Stimulated activated CD4-positive, alpha-beta T cell treated with anti-CD3 and anti-CD28 coated beads, TNF-alpha, amount 100 ng/mL, for 24 hours (primary cell): ENCODE results near the gene EFNA3.

Experiments
- DNase-seq, 3 experiments: peaks; one replicate each; pipeline ENCODE4 v3.0.0-alpha.2; 2020; ENCODE audit warnings: low read depth in 3 of 3

The EFNA3 gene

GRCh38 chr1:155066777-155067176, 11.9 kb upstream of the EFNA3 start:
- no peak for DNase-seq

GRCh38 chr1:155068599-155068998, 10.0 kb upstream of the EFNA3 start:
- DNase-seq = no peak

GRCh38 chr1:155069551-155070157, 9.0 kb upstream of the EFNA3 start:
- DNase-seq = no peak

GRCh38 chr1:155070158-155070621, 8.4 kb upstream of the EFNA3 start:
- no peak for DNase-seq

- DNase-seq = peak; percentile 54 to 76 (median 59)
Observed at GRCh38 chr1:155070721-155071569, 7.7 kb upstream of the EFNA3 start.

GRCh38 chr1:155071701-155072100, 6.9 kb upstream of the EFNA3 start:
- DNase-seq = no peak

- DNase-seq = no peak
Observed at GRCh38 chr1:155072531-155073289, 5.9 kb upstream of the EFNA3 start.

GRCh38 chr1:155073377-155074242, 5.0 kb upstream of the EFNA3 start:
- no peak for DNase-seq

- no peak for DNase-seq
Observed at GRCh38 chr1:155075535-155075934, 3.1 kb upstream of the EFNA3 start.

- no peak for DNase-seq
Observed at GRCh38 chr1:155076371-155076770, 2.3 kb upstream of the EFNA3 start.

- DNase-seq = no peak
Observed at GRCh38 chr1:155077346-155077745, 1.3 kb upstream of the EFNA3 start.

GRCh38 chr1:155077758-155078445, 735 bp upstream of the EFNA3 start:
- DNase-seq = no peak

- no peak for DNase-seq
Observed at GRCh38 chr1:155079210-155079486, 511 bp downstream of the EFNA3 start.

- no peak for DNase-seq
Observed at GRCh38 chr1:155079487-155080311, 1.1 kb downstream of the EFNA3 start.

- DNase-seq = no peak
Observed at GRCh38 chr1:155080312-155081228, 1.9 kb downstream of the EFNA3 start.

GRCh38 chr1:155081472-155082300, 3.0 kb downstream of the EFNA3 start:
- no peak for DNase-seq

GRCh38 chr1:155082301-155083051, 3.8 kb downstream of the EFNA3 start:
- DNase-seq = no peak
